CD4-positive, alpha-beta T cell treated with Interleukin-1 beta for 1 hour (primary cell): ENCODE results near the gene NEK6.
A peak's percentile ranks its signal among the peaks of the same experiment; 100 is the strongest.

Experiments
- DNase-seq, 2 donors: peaks; one replicate each; pipeline ENCODE4 v3.0.0-alpha.2; 2020 to 2022

Gene NEK6

DNA sequence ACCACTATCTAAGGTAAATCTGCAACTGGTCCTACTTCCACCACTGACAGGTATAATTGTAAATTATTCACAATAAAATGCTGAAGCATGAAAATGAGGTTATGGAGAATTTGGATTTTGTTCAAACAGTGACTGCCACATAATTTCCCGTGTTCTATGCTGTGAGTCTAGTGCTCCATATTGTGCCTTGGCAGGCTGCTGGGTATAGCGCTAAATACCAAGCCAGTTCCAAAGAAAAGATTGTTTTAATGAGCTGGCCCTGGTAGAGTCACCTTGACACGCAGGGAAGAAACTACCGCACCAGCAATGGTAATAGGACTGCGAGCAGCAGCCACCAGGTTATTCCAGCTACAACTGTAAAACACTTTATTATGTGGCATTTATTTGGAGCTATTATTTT, 127.1 kb downstream of the NEK6 start:
- no peak for DNase-seq

GRCh38 chr9:124385623-124386022, 127.9 kb downstream of the NEK6 start:
- no peak for DNase-seq

- DNase-seq, result no peak
Measured at GRCh38 chr9:124386201-124386600, 128.5 kb downstream of the NEK6 start.

- no peak for DNase-seq
Measured at GRCh38 chr9:124388275-124389048, 130.7 kb downstream of the NEK6 start.

GRCh38 chr9:124389146-124389939, 131.6 kb downstream of the NEK6 start:
- DNase-seq, result no peak

GRCh38 chr9:124390794-124391658, 133.3 kb downstream of the NEK6 start:
- DNase-seq, result no peak

DNA sequence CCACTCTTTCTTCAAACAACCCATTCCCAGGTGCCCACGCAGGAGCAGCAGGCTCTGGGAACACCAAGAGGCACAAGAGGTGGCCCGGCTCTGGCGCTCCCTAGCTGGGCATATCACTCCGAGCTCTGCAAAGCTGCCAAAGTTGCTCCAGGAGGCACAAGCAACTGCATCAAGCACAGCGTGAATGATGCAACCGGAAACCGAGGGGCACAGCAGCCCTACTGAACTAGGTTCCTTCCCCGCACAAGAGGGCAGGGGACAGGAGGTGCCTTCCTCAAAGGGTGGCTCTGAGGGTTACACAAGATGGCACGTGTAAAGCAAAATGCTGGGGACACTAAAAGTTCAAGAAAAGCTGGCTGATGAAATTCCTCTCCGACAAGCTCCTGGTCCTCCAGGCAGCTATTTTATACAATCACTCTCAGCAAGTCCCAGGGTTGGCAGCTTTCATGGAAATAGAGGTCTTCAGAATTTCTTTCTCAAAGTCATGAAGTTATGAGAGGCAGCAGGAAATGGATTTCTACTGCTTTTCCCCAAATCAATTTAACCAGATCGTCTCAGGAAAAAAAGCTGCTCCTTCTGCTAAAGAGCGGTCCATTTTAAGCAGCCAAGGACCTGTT, 134.6 kb downstream of the NEK6 start:
- peak in 1 of 2 donors; percentile 42 for DNase-seq

DNA sequence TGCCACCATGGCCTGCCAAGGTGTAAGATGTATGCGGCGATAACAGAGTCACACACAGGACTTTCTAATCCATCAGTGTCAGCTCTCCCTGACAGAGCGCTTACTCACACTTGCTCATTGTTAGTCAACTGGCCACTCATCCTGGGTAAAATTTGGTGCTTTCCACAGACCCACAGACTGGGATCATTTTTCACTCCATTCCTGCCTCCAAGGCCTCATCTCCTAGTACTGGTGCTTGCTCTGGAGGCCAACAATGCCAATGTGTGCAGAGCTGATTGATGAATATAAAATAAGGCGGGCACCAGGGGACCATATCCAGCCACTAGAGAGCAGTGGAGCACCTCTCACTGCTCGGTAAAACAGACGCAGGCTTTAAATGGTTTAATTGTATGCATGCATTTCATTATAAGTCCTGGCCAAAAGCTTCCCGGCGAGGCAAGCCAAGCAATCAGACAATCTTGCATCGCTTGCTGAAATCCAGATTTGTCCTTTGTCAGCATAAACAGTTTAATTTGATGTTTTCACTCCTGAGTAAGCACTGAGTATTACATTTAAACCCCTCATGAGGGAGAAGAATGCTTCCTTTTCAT, 135.2 kb downstream of the NEK6 start:
- DNase-seq, result no peak

DNA sequence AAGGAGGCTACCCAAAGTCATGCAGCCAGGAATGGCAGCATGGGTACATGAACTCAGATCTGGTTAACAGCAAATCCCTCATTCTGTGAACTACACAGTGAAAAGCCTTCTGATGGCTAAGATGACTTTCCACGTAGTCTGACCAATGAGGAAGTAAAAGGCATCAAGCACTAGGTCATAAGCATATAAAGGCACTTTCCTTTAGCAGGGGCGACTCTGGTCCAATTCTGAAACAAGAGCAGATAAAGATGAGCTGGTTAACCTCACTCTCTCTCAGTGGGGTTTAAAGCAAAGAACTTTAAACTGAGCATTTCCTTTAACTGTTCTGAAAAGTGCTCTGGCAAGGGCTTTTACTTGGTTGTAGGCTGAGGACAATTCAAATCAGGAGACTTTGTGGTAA, 136.4 kb downstream of the NEK6 start:
- no peak for DNase-seq

DNA sequence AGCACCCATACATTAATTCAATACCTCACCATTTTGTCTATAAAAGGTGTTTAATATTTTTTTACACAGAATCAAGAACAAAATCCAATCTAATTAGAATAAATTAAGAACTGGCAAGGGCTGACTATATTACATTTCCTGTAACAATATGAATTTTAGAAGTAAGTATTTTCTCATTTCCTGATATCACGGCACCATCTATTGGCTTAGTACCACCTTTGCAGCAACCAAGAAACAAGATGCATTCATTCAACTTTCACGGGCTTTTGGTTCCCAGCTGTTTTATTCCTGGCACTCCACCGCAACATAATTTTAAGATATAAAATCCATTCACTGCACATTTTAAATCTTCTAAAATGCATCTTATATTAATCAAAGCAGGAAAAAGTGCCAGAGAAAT, 136.8 kb downstream of the NEK6 start:
- no peak for DNase-seq

GRCh38 chr9:124395826-124396225, 138.1 kb downstream of the NEK6 start:
- no peak for DNase-seq

GRCh38 chr9:124398191-124398935, 140.6 kb downstream of the NEK6 start:
- DNase-seq, result no peak

DNA sequence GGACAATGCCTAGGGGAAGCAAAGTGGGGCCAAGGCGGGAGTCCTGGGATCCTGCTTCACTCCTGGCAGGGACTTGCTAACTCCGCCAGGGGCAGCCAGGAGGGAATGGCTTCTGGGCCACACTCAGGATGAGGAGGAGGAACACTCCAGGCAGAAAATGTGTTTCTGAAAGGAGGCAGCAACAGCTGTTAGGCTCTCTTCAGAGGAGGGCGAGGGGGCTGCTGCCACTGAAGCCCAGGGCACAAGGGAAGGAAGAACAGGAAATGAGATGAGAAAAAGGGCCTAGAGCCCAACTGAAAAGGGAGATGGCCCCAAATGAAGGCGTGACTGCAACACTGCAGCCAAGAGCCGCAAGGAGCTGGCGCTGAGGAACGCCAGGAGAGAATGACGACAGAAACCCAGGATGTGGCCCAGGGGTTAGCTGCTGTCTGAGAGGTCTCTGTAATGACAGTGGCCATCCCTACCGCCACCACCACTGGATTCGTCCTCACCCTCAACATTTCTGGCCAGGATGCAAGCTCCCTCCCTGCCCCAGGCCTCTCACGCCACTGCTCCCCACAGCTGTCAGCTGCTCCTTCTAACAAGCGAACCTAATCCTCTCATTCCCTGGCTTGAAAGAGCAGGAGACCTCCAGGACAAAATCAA, 141.7 kb downstream of the NEK6 start:
- no peak for DNase-seq

GRCh38 chr9:124399968-124400940, 142.5 kb downstream of the NEK6 start:
- no peak for DNase-seq
